GM20000 (cell line): ENCODE data around the gene SSX4B.
"Not testable (repeated sequence)": the region's sequence is repeated elsewhere in the genome, so short reads cannot be mapped to it uniquely, and the experiment has no call there.

Experiments used
- DNase-seq: peaks from one replicate; pipeline ENCODE4 v3.0.0; 2012; ENCODE audit warnings: low spot score
- TF ChIP-seq, protein P1 (sequence below): IDR thresholded peaks from 2 replicates; pipeline ENCODE4 v1.5.1; 2012; ENCODE audit warnings: mild to moderate bottlenecking, control low read depth; ENCODE audit errors: extremely low read depth, missing control alignments

The SSX4B gene

DNA sequence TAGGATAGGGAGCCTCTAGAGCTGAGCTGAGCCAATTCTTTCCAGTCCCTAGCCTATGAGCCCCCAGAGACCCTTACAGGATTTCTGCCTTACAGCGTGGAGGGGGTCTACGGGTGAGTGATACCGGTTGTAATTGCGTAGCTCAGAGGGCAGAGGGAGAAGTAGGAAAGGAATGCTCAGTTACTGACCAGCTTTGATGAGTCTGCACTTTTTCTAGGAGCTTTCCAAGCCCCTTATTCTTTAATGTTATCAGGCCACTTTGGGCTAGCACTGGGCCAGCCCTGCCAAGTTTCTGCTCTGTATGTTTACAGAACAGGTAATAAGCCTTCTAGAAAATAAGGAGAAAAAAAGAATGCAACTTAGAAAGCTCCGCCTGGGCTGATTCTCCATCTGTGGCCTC is 17.8 kb upstream of the SSX4B start:
- DNase-seq: not testable (repeated sequence)

DNA sequence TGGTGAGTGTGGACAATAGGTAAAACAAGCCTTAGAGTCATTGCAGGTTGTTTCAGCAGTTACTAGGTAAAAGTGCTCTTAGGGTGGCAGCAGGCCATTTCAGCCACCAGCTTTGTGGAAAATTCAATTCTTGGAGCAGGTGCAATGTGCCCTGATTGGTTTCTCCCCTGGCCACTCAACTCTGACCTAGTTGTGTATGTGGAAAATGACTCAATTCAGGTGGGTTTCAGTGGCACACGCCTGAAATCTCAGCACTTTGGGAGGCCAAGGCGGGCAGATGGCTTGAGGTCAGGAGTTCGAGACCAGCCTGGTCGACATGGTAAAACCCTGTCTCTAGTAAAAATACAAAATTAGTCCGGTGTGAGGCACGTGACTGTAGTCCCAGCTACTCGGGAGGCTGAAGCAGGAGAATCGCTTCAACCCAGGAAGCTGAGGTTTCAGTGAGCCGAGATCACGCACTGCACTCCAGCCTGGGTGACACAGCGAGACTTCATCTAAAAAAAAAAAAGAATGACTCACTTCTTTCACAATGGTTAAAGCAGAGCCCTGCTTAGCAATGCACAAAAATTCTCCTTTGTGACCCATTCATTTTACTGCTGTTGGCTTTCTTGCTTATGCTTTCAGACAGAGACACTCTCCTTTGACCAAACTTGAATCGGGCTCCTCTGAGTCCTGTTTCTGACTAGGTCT is 15.4 kb upstream of the SSX4B start:
- not testable (repeated sequence) for DNase-seq

GRCh38 chrX:48397825-48398224 is 13.9 kb downstream of the SSX4B start:
- DNase-seq: not testable (repeated sequence)

GRCh38 chrX:48396931-48397330 is 14.8 kb downstream of the SSX4B start:
- DNase-seq: not testable (repeated sequence)

DNA sequence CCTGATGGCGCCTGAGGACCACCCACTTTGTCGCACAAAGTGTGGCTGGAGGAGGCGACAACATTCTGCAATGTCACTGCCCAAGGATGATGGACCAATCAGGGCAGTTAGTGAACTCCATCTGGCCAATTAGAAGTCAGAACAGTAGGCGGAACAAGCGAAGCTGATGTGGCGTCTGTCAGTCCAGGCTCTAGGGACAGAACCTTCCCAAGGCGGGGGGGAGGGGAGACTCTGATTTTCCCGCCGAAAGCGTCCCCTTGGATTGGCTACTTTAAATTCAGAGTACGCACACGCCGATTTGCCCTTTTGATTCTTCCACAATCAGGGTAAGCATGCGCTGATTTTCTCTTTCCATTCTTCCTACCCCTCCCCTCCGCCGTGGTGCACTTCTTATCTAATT is 28.5 kb downstream of the SSX4B start, which contains the start of gene SSX4:
Gene SSX4, plus strand, starts transcription at position 301 of the 400 bp plus-strand sequence. CDS start 515 bp downstream, outside the sequence.
- not testable (repeated sequence) for DNase-seq

GRCh38 chrX:48370408-48370807 is 41.4 kb downstream of the SSX4B start:
- DNase-seq: not testable (repeated sequence)

GRCh38 chrX:48367717-48368408 is 43.9 kb downstream of the SSX4B start:
- not testable (repeated sequence) for DNase-seq

DNA sequence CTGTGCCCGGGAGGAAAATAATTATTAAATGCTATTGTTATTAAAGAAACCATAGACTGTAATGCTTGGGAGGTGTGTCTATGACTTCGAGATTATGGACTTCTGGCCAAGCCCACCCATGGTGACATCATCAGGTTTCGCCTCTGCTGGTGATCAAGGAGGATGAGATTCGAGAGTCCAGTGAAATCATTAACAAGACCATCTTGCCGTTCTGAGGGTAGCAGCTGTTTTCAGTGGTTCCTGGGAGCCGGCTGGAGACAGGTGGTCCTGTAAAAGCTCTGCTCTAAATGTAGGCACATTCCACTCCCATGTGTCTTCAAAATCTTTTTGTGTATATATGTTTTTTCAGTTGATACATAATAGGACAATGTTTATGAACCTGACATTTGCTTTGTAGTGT is 52.5 kb downstream of the SSX4B start:
- DNase-seq: not testable (repeated sequence)

- TF ChIP-seq, protein P1, sequence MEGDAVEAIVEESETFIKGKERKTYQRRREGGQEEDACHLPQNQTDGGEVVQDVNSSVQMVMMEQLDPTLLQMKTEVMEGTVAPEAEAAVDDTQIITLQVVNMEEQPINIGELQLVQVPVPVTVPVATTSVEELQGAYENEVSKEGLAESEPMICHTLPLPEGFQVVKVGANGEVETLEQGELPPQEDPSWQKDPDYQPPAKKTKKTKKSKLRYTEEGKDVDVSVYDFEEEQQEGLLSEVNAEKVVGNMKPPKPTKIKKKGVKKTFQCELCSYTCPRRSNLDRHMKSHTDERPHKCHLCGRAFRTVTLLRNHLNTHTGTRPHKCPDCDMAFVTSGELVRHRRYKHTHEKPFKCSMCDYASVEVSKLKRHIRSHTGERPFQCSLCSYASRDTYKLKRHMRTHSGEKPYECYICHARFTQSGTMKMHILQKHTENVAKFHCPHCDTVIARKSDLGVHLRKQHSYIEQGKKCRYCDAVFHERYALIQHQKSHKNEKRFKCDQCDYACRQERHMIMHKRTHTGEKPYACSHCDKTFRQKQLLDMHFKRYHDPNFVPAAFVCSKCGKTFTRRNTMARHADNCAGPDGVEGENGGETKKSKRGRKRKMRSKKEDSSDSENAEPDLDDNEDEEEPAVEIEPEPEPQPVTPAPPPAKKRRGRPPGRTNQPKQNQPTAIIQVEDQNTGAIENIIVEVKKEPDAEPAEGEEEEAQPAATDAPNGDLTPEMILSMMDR: no peak
These were observed 54.1 kb downstream of the SSX4B start for GRCh38 chrX:48357681-48358080.

GRCh38 chrX:48356315-48357094 is 55.3 kb downstream of the SSX4B start, which contains the start of gene SSX3:
SSX3 (minus strand) TSS chrX:48356703; CDS start chrX:48355249, 1,454 bp downstream.
- not testable (repeated sequence) for DNase-seq

More at GRCh38 chrX:48357681-48358080, 54.1 kb downstream of the SSX4B start:
- DNase-seq: no peak
